PFSK-1 (cell line): ENCODE results near the gene CHAF1B.

Source experiments
- FOXP2 ChIP-seq: optimal IDR thresholded peaks from 2 replicates; pipeline ENCODE3; 2011; ENCODE audit warnings: borderline replicate concordance, control low read depth, inconsistent platforms; ENCODE audit not compliant: insufficient read depth; ENCODE audit errors: extremely low read length, extremely low read depth
- POLR2AphosphoS5 ChIP-seq: IDR thresholded peaks from 2 replicates; pipeline ENCODE4 v1.6.1; 2012; ENCODE audit warnings: low read depth, mild to moderate bottlenecking, control low read depth, low read length, moderate library complexity
- REST ChIP-seq, 2 experiments: IDR thresholded peaks; 2 replicates each; pipeline versions ENCODE4 v1.6.1 to v1.8.0; 2011 to 2012; ENCODE audit warnings: low read depth in 2 of 2, low read length in 2 of 2, control low read depth in 1 of 2, inconsistent platforms in 1 of 2, mild to moderate bottlenecking in 1 of 2, moderate library complexity in 1 of 2; ENCODE audit not compliant: insufficient read depth in 1 of 2
- SIN3A ChIP-seq: IDR thresholded peaks from 2 replicates; pipeline ENCODE4 v1.6.1; 2012; ENCODE audit warnings: mild to moderate bottlenecking, low read length, moderate library complexity, borderline replicate concordance; ENCODE audit not compliant: insufficient read depth

GRCh38 chr21:36347962-36348328 is 37.2 kb upstream of the CHAF1B start:
- TF ChIP-seq POLR2AphosphoS5 (no peak), FOXP2 (no peak), REST (IDR thresholded peaks at IDR 0.05; ENCODE audit: insufficient read depth in 1 of 2, low read depth in 2 of 2, low read length in 2 of 2) (no peak), SIN3A (no peak)
